22Rv1 (cell line): ENCODE data around the gene IL36G.

ENCODE experiments used
- H3K27ac ChIP-seq: fragments of 450-650 bp; 2 replicates; pipeline ENCODE4 v1.5.1; 2017
- CTCF ChIP-seq: fragments of 450-650 bp; IDR thresholded peaks from 2 replicates; pipeline ENCODE4 v1.5.1; 2017; ENCODE audit warnings: mild to moderate bottlenecking
- ZFX ChIP-seq: fragments of 450-650 bp; IDR thresholded peaks from 2 replicates; pipeline ENCODE4 v1.6.1; 2017; ENCODE audit warnings: antibody characterized with exemption, borderline replicate concordance

IL36G gene

DNA sequence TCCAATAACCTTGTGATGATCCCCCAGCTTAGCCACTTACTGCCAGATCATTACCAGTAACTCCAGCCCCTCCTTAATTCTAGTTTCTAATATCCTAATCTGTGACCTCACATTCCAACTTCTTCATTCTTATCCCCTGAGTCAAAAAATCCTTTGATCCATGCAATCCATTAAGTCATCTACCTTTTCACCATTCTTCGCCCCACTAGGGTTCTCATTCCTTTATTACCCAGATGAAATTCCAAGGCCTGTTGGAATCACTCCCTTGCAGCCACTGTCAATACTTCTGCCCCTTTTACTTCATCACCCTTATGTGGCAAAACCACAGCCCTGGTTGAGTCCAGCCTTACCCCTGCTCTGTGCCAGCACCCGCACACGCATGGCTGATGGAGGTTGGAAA, 20.3 kb upstream of the IL36G start:
- no peak for TF ChIP-seq ZFX
- no peak for TF ChIP-seq CTCF
- no peak overlapping the region for H3K27ac ChIP-seq

DNA sequence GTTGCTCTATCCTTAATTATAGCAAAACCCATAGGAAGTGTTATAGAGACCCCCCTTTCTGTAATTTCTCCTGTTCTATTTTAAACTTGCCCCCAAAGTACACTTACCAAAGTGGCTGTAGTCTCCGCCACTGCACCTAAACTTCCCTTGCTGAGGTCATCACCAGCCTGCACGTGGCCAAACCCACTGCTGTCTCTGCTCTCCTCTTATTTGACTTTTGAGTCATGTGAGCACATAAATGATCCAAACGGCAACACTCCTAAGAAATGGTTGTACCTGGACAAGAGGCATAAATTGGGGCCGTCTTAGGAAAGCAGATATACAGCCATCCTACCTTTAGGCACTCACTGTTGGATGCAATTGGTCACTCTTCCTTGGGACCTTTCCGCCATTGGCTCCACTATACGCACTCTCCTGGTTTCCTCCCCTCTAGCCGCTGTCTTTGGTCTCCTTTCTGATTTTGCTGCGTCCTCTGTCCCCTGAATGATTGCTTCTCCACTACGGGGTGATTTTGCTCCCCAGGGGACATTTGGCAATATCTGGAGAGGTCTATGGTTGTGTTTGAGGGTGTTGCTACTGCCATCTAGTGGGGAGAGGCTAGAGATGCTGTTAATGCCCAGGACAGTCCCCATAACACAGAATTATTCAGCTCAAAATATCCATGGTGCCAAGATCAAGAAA, 19.2 kb upstream of the IL36G start:
- H3K27ac ChIP-seq, result no peak overlapping the region
- peak; percentile 94 for TF ChIP-seq CTCF
- no peak for TF ChIP-seq ZFX

GRCh38 chr2:112959109-112959812, 18.5 kb upstream of the IL36G start:
- no peak overlapping the region for H3K27ac ChIP-seq
- TF ChIP-seq ZFX (no peak), CTCF (peak; percentile 84)

DNA sequence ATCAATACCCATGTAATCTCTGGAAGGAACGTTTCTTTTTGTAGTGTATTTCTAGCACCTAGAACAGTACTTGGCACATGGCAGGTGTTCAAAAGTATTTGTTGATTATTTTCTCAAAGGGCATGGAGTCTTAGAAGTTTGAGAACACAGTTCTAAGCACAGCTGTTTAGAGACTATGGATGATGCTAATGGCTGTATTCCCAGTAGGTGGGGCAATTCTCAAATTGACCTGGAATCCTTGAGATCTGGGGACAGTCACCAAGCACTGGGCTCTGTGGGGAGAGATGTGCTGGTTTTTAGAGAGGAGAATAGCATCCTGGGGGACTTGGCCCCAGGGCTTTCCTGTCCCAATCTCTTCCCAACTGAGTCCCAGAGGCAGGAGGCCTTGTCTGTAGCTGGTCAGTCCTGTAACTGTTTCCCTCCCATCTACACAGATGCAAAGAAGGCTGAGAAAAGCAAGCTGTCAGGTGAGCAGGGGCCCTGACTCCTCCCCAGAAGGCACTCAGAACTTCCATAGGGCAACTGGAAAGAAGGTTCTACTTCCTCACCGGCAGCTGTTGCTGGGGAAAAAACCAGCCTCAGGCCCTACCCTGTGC, 17.5 kb upstream of the IL36G start:
- no peak overlapping the region for H3K27ac ChIP-seq
- TF ChIP-seq CTCF (no peak), ZFX (no peak)

GRCh38 chr2:112962308-112963175, 15.3 kb upstream of the IL36G start:
- H3K27ac ChIP-seq, result no peak overlapping the region

GRCh38 chr2:112967023-112967422, 10.8 kb upstream of the IL36G start:
- no peak overlapping the region for H3K27ac ChIP-seq
- TF ChIP-seq ZFX, result no peak
- TF ChIP-seq CTCF, result no peak

More at GRCh38 chr2:112962308-112963175, 15.3 kb upstream of the IL36G start:
- TF ChIP-seq ZFX (no peak), CTCF (no peak)
